ENCODE measurements around the gene GANC.
"Not testable (repeated sequence)": the region's sequence is repeated elsewhere in the genome, so short reads cannot be mapped to it uniquely, and the experiment has no call there.

Gene GANC

GRCh38 chr15:42272939-42273899 lies at the start of gene GANC, which contains the start of gene TMEM87A:
GANC (plus strand) TSS chr15:42273201; CDS start chr15:42274482, 1,281 bp downstream.
TMEM87A (minus strand) TSS chr15:42273433; CDS start chr15:42273398, 35 bp downstream.
- DNase-seq: peak; percentile 97

- no peak for DNase-seq
Measured at GRCh38 chr15:42226648-42227047, 46.4 kb upstream of the GANC start.

GRCh38 chr15:42228036-42228435 lies 45.0 kb upstream of the GANC start:
- no peak for DNase-seq

- DNase-seq: not testable (repeated sequence)
Measured at GRCh38 chr15:42228981-42229380, 44.0 kb upstream of the GANC start.

GRCh38 chr15:42231088-42231487 lies 41.9 kb upstream of the GANC start:
- no peak for DNase-seq

- DNase-seq: no peak
Measured at GRCh38 chr15:42232606-42233005, 40.4 kb upstream of the GANC start.

- DNase-seq: no peak
Measured at GRCh38 chr15:42233107-42233506, 39.9 kb upstream of the GANC start.

- DNase-seq: no peak
Measured at GRCh38 chr15:42239528-42240182, 33.3 kb upstream of the GANC start.

- DNase-seq: no peak
Measured at GRCh38 chr15:42240823-42241222, 32.2 kb upstream of the GANC start.

GRCh38 chr15:42253300-42253699 lies 19.7 kb upstream of the GANC start:
- DNase-seq: no peak

GRCh38 chr15:42264795-42265194 lies 8.2 kb upstream of the GANC start:
- no peak for DNase-seq

GRCh38 chr15:42267286-42267685 lies 5.7 kb upstream of the GANC start:
- no peak for DNase-seq

GRCh38 chr15:42270551-42270950 lies 2.5 kb upstream of the GANC start:
- DNase-seq: no peak

GRCh38 chr15:42270996-42271395 lies 2.0 kb upstream of the GANC start:
- DNase-seq: no peak

GRCh38 chr15:42273900-42274701 lies 1.1 kb downstream of the GANC start:
- DNase-seq: peak; percentile 37

GRCh38 chr15:42274702-42274989 lies 1.6 kb downstream of the GANC start:
- DNase-seq: no peak

GRCh38 chr15:42275780-42276391 lies 2.9 kb downstream of the GANC start:
- DNase-seq: no peak

- DNase-seq: no peak
Measured at GRCh38 chr15:42276762-42277161, 3.8 kb downstream of the GANC start.

- DNase-seq: no peak
Measured at GRCh38 chr15:42279234-42279723, 6.3 kb downstream of the GANC start.

GRCh38 chr15:42282344-42282743 lies 9.3 kb downstream of the GANC start:
- no peak for DNase-seq

- no peak for DNase-seq
Measured at GRCh38 chr15:42282926-42283325, 9.9 kb downstream of the GANC start.

- DNase-seq: no peak
Measured at GRCh38 chr15:42283671-42284070, 10.7 kb downstream of the GANC start.

- no peak for DNase-seq
Measured at GRCh38 chr15:42284551-42284950, 11.6 kb downstream of the GANC start.

Measured in NCI-H2227 treated with DMSO at 0.1 percent for 48 hours (cell line).